Stimulated activated CD8-positive, alpha-beta memory T cell treated with anti-CD3 and anti-CD28 coated beads, Interleukin-2, amount 100 ng/mL, for 48 hours (primary cell): ENCODE results near the gene NOSIP.
"Not testable (repeated sequence)": the region's sequence is repeated elsewhere in the genome, so short reads cannot be mapped to it uniquely, and the experiment has no call there.

Experiments used
- DNase-seq, 2 donors: peaks; one replicate each; pipeline ENCODE4 v3.0.0-alpha.2; 2020; ENCODE audit warnings: low read depth in 2 of 2

The NOSIP gene, protein sequence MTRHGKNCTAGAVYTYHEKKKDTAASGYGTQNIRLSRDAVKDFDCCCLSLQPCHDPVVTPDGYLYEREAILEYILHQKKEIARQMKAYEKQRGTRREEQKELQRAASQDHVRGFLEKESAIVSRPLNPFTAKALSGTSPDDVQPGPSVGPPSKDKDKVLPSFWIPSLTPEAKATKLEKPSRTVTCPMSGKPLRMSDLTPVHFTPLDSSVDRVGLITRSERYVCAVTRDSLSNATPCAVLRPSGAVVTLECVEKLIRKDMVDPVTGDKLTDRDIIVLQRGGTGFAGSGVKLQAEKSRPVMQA

DNA sequence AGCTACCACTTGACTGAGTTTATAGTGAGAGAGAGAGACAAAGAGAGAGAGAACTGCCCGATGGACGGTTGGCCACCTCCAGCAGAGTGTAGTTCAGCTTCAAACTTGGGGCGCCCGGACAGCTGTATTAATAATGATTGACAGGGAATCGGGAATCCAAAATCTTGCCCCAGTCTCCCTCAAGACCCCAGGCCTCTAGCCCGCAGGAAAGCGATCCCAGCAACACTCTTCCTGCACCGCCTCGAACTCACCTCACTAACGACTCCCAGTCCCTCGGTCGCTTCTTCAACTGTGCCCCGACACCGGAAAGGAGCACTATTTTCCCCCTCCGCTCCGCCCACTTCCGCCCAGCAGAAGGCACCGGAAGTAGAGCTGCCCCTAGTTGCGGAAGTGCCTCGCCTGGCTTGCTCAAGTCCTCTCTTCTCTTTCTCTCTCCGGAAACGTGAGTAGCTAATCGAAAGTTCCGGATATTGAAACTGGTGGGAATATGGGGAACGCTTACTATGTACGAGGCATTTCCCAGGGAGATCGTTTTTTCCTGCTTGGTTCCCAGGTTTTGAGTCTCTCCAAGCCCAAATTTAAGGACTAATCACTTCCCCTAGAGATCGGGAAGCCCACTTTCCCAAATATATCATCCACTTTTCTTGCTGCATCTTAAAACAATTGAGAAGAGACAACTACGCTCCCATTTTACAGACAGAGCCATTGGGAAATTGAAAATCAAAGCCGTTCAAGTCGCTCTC lies at the start of gene NOSIP:
Gene NOSIP (minus strand): TSS at position 293 of the 743 bp plus-strand sequence. CDS start 19,865 bp downstream, outside the sequence.
- DNase-seq = peak; percentile 91 to 94

DNA sequence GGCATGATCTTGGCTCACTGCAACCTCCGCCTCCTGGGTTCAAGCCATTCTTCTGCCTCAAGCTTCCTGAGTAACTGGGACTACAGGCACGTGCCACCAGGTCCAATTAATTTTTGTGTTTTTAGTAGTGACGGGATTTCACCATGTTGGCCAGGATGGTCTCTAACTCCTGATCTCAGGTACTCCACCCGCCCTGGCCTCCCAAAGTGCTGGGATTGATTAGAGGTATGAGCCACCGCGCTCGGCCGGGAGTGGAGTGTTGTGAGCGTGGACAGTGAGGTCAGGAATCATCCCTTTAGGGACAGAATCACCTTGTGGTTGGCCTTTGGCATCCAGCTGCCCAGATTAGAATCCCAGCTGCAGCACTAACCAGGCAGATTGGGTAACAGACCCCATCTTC lies 49.3 kb upstream of the NOSIP start:
- no peak for DNase-seq

DNA sequence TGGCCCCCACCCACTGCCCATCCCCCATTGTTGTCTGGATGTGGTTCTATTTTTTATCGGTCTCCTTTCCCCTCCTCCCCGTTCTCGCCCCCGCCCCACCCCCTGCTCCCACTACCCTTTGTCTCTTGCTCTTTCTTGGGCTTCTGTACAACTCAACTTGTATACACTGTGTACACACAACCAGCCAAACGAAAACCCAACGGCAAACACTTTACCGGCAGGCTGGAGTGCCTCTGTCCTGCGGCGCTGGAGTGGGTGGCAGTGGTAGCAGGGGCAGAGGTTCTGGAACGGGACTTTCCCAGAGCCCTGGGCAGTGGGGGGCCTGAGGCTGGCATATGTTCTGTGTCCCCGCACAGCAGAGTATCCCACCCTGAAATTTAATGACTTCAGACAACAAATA lies 45.9 kb upstream of the NOSIP start:
- DNase-seq = no peak

DNA sequence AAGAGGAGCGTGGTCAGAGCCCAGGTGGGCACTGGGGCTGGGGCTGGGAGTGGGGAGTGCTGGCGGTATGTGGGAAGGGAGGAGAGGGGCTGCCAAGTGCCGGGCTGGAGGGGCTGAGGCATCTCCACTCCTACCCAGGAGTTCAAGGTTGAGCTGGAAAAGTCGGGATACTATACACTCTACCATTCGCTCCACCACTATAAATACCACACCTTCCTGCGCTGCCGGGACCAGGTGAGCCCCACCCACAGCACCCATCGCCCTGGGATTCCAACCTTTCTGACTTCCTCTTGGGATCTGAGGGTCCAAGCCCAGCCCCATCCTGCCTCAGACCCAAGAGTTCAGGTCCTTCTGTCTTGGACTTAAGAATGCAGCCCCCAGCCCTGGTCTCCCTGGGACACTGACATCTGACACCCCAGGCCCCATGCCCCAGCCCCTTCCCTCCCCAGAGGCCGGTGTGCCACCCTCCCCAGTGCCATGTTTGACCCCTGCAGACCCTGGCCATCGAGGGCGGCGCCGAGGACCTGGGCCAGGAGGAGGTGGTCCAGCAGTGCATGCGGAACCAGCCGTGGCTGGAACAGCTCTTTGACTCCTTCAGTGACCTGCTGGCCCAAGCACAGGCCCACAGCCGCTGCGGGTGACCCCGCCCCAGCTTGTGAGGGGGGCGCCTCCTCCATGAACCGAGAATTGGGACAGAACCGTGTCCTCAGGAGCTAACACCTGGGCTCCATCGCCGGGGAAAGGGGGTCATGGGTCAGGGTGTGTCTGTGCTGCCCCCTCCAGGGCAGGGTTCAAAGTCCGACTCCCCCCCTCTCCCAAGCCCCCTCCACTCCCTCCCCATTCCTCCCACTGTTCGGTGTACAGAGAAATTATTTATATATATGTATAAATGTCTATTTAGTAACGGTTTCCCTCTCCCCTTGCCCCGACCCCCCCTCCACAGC lies 44.9 kb upstream of the NOSIP start:
- DNase-seq = no peak

- DNase-seq = not testable (repeated sequence)
Measured at GRCh38 chr19:49617860-49618259, 37.5 kb upstream of the NOSIP start.

- DNase-seq = no peak
Measured at GRCh38 chr19:49616945-49617344, 36.6 kb upstream of the NOSIP start.

GRCh38 chr19:49616532-49616931 lies 36.2 kb upstream of the NOSIP start:
- no peak for DNase-seq

DNA sequence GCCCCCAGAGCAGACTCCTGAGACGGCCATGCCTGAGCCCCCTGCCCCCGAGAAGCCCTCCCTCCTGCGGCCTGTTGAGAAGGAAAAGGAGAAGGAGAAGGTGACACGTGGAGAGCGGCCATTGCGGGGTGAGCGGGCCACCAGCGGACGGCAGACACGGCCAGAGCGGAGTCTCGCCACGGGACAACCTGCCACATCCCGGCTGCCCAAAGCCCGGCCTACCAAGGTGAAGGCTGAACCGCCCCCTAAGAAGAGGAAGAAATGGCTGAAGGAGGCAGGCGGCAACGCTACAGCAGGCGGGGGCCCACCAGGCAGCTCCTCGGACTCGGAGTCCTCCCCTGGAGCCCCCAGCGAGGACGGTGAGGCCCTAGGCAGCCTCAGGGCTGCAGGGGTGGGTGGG lies 35.5 kb upstream of the NOSIP start:
- DNase-seq = no peak

DNA sequence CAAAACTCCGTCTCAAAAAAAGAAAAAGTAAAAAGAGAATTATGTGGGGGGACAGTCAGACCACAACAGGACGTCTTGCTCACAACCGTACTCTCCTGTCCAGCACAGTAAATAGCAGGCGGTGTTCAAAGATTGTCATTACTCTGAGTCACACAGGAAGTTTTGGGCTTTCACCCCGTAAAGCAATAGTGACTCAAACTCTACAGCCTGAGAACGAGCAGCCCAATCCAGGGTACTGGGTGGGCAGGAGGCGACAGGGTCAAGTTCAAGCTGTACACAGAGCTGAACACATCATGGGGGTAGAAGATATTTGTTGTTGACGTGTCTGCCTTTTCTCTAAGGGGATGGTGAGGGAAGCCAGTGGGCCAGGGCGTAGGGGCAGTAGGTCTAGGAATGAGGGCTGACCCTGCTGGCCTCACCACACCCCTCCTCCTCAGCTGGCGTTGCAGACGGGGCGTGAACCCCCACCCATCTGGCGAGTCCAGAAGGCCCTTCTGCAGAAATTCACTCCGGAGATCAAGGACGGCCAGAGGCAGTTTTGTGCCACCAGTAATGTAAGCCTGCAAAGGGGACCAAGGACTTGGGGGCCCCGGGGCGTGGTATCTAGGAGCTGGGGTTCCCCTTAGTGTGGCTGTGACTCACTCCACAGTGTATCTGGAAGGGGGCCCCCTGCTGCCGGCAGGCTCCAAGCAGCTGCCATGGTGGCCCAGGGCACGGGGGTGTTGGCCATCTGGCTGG lies 33.9 kb upstream of the NOSIP start:
- DNase-seq = peak; percentile 33 to 36

DNA sequence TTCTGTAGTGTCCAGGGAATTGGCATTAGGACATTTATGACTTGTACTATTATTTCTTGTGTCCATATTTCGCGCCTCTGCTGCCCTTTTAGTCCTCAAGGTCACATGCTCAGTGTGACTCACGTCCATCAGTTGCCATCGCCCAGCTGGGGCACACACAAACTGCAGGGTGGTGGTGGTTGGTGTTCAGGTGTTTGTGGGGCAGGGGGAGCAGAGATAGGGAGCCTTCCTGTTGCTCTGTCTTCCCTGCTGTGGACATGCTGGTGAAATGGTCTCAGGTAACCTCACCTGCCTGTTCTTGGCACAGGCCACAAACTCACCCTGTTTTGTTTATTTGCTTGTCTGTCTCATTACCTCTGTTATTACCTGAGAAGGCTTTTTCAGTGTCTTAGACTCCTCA lies 33.0 kb upstream of the NOSIP start:
- DNase-seq = no peak

DNA sequence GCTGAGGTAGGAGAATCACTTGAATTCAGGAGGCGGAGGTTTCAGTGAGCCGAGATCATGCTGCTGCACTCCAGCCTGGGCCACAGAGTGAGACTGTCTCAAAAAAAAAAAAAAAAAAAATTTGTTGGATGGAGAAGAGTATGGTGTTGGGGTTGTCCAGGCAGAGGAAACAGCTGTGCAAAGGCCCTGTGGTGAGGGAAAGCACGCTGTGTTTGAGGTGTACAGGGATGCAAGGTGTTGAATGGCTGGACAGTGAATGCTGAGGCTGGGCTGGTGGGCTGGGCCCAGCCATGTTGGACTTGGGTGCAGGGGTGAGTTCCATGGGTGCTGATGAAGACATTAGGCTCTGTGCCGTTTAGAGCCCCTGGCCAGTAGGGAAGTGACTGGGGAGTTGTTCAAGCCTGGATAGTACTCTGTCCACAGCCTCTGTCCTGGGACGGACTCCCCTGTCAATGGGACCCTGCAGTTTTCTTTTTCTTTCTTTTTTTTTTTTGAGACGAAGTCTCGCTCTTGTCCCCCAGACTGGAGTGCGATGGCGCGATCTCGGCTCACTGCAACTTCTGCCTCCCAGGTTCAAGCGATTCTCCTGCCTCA lies 29.2 kb upstream of the NOSIP start:
- DNase-seq = no peak

GRCh38 chr19:49605605-49606004 lies 25.2 kb upstream of the NOSIP start:
- DNase-seq = no peak

- no peak for DNase-seq
Measured at GRCh38 chr19:49602806-49603205, 22.4 kb upstream of the NOSIP start.

GRCh38 chr19:49601482-49602038 lies 21.2 kb upstream of the NOSIP start:
- no peak for DNase-seq

GRCh38 chr19:49599378-49600295 lies 19.3 kb upstream of the NOSIP start:
- DNase-seq = no peak

DNA sequence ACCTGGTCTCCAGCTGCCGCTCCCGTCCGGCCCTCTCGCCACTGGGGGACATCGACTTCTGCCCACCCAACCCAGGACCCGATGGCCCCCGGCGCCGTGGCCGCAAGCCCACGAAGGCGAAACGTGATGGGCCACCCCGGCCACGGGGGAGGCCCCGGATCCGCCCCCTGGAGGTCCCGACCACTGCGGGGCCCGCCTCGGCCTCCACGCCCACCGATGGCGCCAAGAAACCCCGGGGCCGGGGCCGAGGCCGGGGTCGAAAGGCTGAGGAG lies 17.3 kb upstream of the NOSIP start:
- no peak for DNase-seq

DNA sequence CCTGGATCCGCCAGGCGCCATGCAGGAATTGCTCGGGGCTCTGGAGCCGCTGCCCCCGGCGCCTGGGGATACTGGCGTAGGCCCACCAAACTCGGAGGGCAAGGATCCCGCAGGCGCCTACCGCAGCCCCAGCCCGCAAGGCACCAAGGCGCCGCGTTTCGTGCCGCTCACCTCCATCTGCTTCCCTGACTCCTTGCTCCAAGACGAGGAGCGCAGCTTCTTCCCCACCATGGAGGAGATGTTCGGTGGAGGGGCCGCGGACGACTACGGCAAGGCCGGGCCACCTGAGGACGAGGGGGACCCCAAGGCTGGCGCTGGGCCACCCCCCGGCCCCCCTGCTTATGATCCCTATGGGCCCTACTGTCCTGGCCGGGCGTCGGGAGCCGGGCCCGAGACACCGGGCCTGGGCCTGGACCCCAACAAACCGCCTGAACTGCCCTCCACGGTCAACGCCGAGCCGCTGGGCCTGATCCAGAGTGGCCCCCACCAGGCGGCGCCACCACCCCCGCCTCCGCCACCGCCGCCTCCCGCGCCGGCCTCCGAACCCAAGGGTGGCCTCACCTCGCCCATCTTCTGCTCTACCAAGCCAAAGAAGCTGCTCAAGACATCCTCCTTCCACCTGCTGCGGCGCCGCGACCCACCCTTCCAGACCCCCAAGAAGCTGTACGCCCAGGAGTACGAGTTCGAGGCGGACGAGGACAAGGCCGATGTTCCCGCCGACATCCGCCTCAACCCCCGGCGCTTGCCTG lies 16.8 kb upstream of the NOSIP start:
- DNase-seq = no peak

GRCh38 chr19:49596407-49596806 lies 16.1 kb upstream of the NOSIP start:
- no peak for DNase-seq

- DNase-seq = no peak
Measured at GRCh38 chr19:49595819-49596404, 15.6 kb upstream of the NOSIP start.
